CD4-positive, alpha-beta T cell treated with Interleukin-1 beta for 1 hour (primary cell): ENCODE data around the gene FXYD1.

Experiments used
- DNase-seq, 2 donors: peaks; one replicate each; pipeline ENCODE4 v3.0.0-alpha.2; 2020 to 2022

FXYD1 gene

DNA sequence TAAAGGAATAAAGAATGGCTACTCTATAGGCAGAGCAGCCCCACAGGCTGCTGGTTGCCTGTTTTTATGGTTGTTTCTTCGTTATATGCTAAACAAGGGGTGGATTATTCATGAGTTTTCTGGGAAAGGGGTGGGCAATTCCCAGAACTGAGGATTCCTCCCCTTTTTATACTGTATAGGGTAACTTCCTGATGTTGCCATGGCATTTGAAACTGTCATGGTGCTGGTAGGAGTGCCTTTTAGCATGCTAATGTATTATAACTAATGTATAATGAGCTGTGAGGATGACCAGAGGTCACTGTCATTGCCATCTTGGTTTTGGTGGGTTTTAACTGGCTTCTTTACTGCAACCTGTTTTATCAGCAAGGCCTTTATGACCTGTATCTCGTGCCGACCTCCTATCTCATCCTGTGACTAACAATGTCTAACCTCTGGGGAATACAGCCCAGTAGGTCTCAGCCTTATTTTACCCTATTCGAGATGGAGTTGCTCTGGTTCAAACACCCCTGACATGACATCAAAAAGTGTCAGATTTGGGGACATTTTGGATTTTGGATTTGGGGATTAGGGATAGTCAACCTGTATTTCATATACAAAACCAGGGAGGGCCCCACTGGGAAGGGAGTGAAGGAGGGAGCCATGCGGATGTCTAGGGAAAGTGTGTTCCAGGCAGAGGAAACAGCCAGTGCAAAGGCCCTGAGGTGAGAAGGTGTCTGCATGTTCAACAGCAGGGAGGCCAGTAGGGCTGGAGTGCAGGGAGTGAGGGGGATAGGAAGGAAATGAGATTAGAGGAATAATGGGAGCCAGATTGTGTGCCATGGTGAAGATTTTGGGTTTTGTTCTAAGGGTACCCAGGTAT is 26.8 kb downstream of the FXYD1 start:
- DNase-seq: no peak

DNA sequence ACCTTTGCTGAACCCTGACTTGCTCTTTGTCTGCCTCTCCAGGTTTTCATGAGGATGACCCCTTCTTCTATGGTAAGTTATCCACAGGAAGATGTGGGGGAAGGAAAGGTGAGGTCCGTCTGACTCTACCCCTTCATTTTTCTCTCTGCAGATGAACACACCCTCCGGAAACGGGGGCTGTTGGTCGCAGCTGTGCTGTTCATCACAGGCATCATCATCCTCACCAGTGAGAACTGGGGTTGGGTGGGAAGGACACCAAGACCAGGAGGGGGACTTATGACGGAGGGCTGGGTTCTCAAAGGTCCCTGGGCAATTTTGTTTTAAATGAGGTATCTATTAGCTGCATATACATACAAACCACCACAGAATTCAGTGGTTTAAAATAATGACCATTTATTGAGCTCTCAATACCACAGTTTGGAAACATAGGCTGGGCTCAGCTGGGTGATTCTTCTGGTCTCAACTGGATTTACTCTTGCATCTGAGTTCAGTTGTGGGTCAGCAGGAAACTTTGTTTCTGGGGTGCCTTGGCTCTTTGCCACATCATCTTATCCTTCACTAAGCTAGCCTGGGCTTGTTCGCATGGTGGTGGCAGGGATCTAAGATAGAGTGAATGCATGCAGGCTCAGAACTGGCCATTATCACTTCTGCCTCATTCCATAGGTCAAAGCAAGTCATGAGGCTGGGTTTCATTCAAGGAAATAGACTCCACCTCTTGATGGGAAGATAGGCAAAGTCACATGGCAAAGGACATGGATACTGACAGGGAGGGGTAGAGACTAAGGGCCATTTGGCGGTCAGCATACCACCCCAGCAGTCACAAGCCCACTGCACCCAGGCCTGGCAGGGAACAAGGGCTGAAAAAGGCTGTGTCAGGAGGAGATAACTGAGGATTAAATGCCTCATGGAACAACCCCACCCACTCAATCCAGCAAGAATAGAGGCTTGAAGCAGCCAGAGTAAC is 27.8 kb downstream of the FXYD1 start:
- DNase-seq: no peak

DNA sequence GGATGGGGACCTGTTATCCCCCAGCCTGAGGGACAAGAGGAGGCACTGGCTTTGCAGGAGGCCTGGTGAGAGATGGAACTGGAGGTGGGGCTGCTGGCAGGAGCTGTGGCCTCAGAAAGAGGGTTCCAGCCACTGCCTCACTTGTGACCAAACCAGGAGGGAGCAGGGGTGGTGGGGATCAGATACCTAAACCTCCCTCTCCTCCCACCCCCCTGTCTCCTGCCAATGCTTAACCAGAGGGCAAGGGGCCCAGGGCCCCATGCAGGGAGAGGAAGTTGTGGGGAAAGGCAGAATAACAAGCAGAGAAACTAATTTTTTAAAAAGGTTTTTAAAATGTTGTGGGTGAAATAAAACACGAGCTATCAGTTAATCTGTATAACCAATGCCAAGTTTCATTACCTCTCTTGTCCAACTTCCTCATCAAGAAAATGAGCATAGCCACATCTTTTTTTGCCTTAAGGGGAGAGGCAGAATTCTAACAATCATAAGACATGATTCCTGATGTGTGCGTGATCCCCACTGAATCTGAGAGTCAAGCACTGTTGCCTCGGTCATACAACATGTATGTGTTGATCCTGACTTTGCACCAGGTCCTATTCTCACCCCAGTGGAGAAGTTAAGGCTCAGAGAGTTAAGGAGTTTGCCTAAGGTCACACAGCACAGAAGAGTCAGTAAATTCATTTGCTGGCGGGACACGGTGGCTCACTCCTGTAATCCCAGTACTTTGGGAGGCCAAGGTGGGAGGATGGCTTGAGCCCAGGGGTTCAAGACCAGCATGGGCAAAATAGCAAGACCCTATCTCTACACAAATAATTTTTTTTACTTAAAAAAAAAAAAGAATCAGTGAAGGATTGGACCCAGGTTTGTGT is 28.9 kb downstream of the FXYD1 start:
- DNase-seq: no peak

DNA sequence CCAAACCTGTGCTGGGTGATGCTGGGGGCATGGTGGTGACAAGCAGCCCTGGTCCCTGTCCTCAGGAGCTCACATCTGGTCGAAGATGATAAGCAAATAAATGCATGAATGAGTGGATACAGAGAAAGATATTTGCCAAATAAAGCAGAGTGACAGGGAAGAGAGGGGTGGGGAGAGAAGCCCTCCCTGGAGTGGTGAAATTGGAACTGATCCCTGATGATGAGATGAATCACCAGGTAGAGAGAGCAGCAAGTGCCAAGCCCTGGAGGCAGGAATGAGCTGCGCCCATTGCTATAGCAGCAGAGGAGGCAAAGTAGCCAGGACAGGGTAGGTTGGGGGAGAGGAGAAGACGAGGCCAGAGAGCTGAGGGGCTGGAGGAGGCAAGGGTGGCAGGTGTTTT is 29.6 kb downstream of the FXYD1 start:
- DNase-seq: no peak

DNA sequence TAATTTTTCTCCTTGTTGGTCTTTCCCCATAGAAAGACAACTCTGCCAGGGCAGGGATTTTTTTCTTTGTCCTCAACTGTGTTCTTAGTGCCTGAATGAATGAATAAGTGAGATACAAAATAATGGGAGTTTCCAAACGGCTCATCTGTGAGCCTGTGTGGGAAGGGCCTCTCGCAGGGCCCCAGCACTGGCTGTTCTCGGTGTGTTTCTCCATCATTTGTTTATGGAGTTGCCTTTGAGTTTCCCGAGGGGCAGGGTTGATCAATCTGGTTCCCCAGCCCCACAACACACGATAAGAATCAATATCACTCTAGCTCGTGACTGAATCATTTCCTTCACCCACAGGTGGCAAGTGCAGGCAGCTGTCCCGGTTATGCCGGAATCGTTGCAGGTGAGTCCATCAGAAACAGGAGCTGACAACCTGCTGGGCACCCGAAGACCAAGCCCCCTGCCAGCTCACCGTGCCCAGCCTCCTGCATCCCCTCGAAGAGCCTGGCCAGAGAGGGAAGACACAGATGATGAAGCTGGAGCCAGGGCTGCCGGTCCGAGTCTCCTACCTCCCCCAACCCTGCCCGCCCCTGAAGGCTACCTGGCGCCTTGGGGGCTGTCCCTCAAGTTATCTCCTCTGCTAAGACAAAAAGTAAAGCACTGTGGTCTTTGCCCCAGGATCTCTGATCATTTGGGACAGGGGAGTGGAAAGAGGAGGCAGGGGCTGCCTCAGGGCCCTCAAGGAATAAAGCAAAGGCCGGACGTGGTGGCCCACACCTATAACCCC is 30.8 kb downstream of the FXYD1 start:
- DNase-seq: no peak

DNA sequence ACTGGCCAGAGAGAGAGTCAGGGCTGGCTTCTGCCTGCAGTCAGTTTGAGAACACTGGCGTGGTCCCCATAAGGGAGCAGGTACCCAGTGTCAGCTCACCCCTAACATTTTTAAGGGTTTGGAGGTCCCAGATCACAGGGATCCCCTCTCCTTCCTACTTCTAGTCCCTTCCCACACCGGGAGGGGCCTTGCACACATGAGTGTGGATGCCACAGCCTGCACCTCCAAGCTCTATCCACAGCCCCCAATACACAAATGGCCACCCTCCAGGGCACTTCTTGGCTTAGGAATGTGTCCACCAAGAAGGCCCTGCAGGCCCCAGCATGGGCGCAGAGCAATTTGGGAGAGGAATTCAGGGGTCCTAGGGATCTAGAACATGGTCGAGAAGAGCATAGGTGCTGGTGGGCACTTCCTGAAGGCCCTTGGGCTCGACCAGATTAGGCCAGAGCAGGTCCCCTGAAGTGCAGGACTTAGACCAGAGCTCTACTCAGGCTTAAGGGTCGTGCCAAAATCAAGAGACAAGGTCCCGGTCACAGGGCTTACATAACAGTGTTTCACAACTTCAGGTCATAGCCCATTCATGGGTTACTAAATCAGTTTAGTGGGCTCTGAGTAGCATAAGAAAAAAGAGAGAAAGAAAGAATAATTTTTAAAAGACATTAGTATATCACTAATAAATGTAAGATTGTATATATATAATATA is 31.9 kb downstream of the FXYD1 start:
- DNase-seq: no peak

DNA sequence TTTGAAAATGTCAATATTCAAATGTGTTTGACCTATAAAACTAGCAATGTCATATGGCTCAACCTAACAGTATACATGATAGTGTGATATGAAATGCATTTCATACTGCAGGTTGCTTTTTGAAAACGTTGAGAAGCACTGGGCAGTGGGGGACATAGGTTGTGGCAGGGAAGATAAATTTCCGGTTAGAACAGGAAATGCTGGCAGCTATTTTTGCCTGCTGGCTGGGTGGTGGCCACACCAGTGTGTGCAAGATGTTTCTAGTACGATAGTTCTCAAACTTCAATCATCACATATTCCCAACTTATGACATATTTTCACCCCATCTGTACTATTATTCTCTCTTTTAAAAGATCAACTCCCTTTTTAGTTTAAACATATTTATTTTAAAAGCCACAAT is 33.1 kb downstream of the FXYD1 start:
- DNase-seq: peak in 1 of 2 donors; percentile 25

DNA sequence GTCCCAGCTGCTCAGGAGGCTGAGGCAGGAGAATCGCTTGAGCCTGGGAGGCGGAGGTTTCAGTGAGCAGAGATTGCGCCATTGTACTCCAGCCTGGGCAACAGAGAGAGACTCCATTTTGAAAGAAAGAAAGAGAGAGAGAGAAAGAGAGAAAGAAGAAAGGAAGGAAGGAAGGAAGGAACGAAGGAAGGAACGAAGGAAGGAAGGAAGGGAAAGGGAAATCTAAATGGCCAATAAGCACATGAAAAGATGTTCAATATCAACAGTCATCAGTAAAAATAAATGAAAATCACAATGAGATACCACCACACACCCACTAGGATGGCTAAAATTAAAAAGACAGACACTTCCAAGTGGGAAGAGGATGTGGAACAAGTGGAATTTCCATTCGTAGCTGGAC is 35.6 kb downstream of the FXYD1 start:
- no peak for DNase-seq

DNA sequence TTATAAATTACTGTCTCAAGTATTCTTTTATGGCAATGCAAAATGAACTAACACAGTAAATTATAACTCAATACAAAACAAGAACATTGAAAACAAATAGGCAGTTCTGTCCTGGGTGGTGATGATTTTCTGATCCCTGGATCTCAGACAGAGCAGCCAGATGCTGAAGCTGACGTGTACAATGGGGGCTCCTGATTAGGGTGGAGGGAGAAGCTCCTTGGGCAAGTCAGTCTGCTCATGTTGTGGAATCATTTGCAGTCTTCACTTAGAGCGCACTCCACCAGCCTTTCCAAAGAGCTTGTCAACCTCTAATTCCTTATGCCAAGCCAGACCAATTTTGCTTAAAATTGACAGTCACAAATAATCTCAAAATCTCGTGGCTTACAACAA is 37.6 kb downstream of the FXYD1 start:
- DNase-seq: no peak

DNA sequence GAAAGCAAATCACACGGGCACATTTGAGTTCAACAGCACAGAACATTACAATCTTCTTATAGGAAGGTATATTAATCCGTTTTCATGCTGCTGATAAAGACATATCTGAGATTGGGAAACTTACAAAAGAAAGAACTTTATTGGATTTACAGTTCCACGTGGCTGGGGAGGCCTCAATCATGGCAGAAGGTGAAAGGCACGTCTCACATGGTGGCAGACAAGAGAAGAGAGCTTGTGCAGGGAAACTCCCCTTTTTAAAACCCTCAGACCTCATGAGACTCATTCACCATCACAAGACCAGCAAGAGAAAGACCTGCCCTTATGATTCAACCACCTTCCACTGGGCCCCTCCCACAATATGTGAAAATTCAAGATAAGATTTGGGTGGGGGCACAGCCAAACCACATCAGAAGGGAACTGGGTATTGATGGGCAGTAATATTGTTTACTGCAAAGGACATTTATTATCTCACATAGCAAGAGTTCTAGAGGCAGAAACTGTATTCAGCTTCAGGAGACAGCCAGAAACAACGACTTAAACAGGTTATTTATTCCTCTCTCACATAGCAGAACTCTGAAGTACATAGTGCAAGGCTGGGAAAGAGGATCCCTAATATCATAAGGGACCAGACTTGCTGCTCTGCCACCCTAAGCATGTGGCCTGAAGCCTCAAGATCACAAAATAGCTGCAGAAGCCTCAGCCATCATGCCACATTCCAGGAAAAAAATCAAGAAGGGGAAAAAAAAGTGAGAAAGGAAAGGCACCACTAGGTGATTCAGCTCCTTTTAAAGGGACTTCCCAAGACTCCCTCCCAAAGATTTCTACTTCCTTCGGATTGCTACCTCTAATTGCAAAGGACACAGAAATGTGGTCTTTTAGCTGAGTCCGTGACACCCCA is 39.0 kb downstream of the FXYD1 start:
- DNase-seq: no peak

DNA sequence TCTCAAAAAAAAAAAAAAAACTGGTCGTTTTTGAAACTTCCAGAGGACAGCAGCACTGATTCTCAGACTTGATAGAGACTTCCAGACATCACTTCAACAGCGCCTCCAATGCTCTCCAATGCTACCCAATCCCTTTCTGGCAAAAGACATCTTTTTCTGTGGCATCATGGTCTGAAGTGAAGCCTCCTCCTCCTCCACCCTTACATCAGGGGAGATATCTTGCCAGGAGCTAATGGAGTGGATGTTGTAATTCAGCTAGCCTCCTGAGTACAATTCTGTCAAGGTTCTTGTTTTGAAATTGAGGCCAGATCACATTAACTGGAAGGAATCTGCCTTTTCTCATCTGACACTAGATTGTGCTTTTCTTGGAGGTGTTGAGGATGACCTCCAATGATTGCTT is 40.1 kb downstream of the FXYD1 start:
- DNase-seq: no peak

DNA sequence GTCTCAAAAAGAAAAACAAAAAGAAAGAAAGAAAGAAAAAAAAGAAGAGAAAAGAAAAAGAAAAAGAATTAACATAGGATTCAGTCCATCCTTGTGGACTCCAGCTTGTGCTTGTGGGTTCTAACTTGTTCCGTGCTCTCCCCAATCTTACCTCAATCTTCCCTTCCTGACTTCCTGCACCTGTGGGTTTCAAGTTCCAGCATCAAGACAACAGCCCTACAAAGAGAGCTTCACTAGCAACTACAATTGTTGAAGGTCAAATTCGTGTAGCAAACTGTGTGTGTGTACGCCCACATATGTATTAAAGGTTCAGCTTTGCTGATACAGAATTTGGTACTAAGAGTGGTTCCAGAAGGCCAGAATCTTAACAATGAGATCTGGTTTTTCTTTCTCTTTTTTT is 41.2 kb downstream of the FXYD1 start:
- DNase-seq: no peak

DNA sequence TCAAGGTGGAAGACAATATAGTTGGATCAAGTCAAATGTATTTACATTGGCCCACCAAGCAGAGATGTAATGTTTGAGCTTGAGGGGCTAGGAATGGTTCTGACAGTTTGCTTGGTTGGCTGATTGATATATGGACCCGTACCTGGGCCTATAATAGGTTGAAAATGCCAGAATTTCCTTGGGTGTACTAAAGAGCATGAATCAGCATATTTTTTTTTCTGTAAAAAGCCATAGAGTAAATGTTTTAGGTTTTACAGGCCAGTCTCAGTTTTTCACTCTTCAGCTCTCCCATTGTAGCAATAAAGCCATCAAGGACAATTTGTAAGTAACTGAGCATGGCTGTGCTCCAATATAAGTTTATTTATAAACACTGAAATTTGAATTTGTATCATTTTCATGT is 42.8 kb downstream of the FXYD1 start:
- no peak for DNase-seq

DNA sequence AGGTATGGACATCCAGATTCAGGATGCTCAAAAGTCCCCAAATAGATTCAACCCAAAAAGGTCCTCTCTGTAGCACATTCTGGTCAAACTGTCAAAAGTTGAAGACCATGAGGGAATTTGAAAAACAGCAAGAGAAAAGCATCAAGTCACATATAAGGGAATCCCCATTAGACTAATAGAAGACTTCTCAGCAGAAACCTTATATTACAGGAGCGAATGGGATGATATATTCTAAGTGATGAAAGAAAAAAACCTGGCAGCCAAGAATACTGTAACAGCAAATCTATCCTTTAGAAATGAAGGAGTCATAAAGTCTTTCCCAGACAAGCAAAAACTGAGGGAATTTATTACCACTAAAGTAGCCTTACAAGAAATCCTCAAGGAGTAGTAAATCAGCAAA is 45.6 kb downstream of the FXYD1 start:
- no peak for DNase-seq

DNA sequence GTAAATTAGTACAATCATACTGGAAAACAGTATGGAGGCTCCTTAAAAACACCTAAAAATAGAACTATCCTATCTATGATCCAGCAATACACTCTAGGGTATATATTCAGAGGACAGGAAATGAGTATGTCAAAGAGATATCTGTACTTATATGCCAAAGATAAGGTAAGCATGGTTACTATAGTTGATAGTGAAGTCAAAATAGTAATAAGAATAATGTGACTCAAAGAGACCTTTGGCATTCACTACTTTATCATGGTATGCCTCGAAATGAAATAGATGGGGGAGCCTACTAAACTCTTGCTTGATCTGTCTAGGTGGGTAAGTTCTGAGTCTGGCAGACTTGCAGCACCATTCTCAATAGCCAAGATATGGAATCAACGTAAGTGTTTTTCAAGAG is 46.3 kb downstream of the FXYD1 start:
- no peak for DNase-seq
